Measurements from ENCODE around the gene DCAF10. TPM values are rescaled to one million over a fixed set of nuclear protein-coding genes. Genes with fewer than 3 reads are reported as not detected.
"Not testable (repeated sequence)": the region's sequence is repeated elsewhere in the genome, so short reads cannot be mapped to it uniquely, and the experiment has no call there.

DCAF10 gene
- total RNA-seq, 1 experiment from 2014 or later: 18.6 TPM

DNA sequence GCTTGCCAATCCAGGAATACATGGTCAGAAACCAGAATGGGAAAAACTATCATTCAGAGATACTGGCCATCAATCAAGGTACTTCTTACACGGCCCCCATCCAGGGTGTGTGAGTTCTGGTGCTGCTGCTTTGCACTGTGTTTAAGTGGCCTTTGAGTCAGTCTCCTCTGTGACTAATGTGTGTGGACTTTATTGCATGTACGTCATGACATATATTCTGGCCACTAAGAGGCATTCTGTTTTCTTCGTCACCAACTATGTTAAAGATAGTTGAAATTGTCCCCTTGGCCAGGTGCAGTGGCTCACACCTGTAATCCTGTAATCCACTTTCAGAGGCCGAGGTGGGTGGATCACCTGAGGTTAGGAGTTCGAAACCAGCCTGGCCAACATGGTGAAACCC, 24.3 kb upstream of the DCAF10 start:
- peaks cover 16% of the 10 kb centered on the region for H3K36me3 ChIP-seq (replicated peaks; ENCODE audit: control insufficient read depth, insufficient read depth, low read length)
- no peak overlapping the region for H3K4me3 ChIP-seq (ENCODE audit: insufficient read depth, low read depth, low read length)
- DNase-seq: no peak
- no peaks in the 10 kb centered on the region for H3K27me3 ChIP-seq (ENCODE audit: control insufficient read depth, insufficient read depth, low read length)

DNA sequence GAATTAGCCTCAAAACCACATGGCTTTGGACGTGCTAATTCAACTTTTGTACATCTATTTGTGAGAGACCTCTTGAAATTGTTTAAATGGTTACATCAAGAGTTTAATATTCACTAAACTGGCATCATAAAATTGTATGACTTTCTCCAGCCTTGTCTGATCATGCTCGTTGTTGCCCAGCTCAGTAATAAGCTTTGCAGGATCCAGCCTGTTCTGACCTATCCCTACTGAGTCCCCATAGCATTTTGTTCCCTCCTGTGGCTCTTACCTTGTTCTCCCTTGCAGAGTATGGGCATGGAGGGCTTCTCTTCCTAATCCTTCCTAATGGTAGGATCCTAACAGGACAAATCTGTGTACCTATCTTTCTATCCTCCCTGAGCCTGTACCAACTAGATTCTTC, 22.1 kb upstream of the DCAF10 start:
- DNase-seq: no peak
- H3K4me3 ChIP-seq (ENCODE audit: insufficient read depth, low read depth, low read length): no peak overlapping the region
- H3K27me3 ChIP-seq (ENCODE audit: control insufficient read depth, insufficient read depth, low read length): no peaks in the 10 kb centered on the region
- peaks cover 31% of the 10 kb centered on the region for H3K36me3 ChIP-seq (replicated peaks; ENCODE audit: control insufficient read depth, insufficient read depth, low read length)

GRCh38 chr9:37784291-37784615, 16.3 kb upstream of the DCAF10 start:
- Histone ChIP-seq H3K36me3 (replicated peaks; ENCODE audit: control insufficient read depth, insufficient read depth, low read length) (peaks cover 22% of the 10 kb centered on the region), H3K27me3 (ENCODE audit: control insufficient read depth, insufficient read depth, low read length) (no peaks in the 10 kb centered on the region), H3K4me3 (ENCODE audit: insufficient read depth, low read depth, low read length) (peak overlapping the region; percentile 94)
- DNase-seq: no peak

- DNase-seq: peak; percentile 87
- Histone ChIP-seq H3K27me3 (ENCODE audit: control insufficient read depth, insufficient read depth, low read length) (no peaks in the 10 kb centered on the region), H3K36me3 (replicated peaks; ENCODE audit: control insufficient read depth, insufficient read depth, low read length) (peaks cover 22% of the 10 kb centered on the region), H3K4me3 (ENCODE audit: insufficient read depth, low read depth, low read length) (peak within 1 kb of the TSS; percentile 94)
These were observed 15.7 kb upstream of the DCAF10 start, which contains the start of gene EXOSC3 for GRCh38 chr9:37784616-37785483. TSS of gene EXOSC3 (minus strand) at chr9:37785064. CDS start at chr9:37785044, 20 bp downstream.

- Histone ChIP-seq H3K36me3 (replicated peaks; ENCODE audit: control insufficient read depth, insufficient read depth, low read length) (peaks cover 9% of the 10 kb centered on the region), H3K4me3 (ENCODE audit: insufficient read depth, low read depth, low read length) (no peak overlapping the region), H3K27me3 (ENCODE audit: control insufficient read depth, insufficient read depth, low read length) (no peaks in the 10 kb centered on the region)
- peak; percentile 48 for DNase-seq
These were observed 13.5 kb upstream of the DCAF10 start for GRCh38 chr9:37787059-37787458.

- Histone ChIP-seq H3K4me3 (ENCODE audit: insufficient read depth, low read depth, low read length) (no peak overlapping the region), H3K36me3 (replicated peaks; ENCODE audit: control insufficient read depth, insufficient read depth, low read length) (peaks cover under 1% of the 10 kb centered on the region; the same call in 1 of the 2 replicates), H3K27me3 (ENCODE audit: control insufficient read depth, insufficient read depth, low read length) (no peaks in the 10 kb centered on the region)
- no peak for DNase-seq
These were observed 12.3 kb upstream of the DCAF10 start for GRCh38 chr9:37788332-37788731.

GRCh38 chr9:37790096-37790495, 10.5 kb upstream of the DCAF10 start:
- H3K36me3 ChIP-seq (replicated peaks; ENCODE audit: control insufficient read depth, insufficient read depth, low read length): no peaks in the 10 kb centered on the region
- no peaks in the 10 kb centered on the region for H3K27me3 ChIP-seq (ENCODE audit: control insufficient read depth, insufficient read depth, low read length)
- no peak overlapping the region for H3K4me3 ChIP-seq (ENCODE audit: insufficient read depth, low read depth, low read length)
- DNase-seq: no peak

- no peaks in the 10 kb centered on the region for H3K27me3 ChIP-seq (ENCODE audit: control insufficient read depth, insufficient read depth, low read length)
- no peak overlapping the region for H3K4me3 ChIP-seq (ENCODE audit: insufficient read depth, low read depth, low read length)
- DNase-seq: no peak
- no peaks in the 10 kb centered on the region for H3K36me3 ChIP-seq (replicated peaks; ENCODE audit: control insufficient read depth, insufficient read depth, low read length)
These were observed 8.5 kb upstream of the DCAF10 start for GRCh38 chr9:37792122-37792521.

DNA sequence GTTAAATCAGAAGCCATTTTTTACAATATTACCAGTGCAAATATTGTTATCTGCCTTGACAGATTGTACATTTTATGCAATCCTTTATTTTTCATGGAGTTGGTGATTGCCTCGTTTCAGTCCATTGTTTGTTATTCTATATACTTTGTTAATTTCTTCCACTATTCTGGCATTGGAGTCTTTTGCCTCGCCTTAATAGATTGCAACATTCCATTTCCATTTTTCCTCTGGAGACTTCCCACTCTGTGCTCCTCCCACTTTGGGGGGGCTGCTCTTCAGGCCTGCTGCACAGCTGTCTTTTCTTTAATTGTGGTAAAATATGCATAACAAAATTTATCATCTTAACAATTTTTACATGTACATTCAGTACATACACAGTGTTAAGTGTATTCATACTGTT, 4.4 kb upstream of the DCAF10 start:
- Histone ChIP-seq H3K27me3 (ENCODE audit: control insufficient read depth, insufficient read depth, low read length) (no peaks in the 10 kb centered on the region), H3K36me3 (replicated peaks; ENCODE audit: control insufficient read depth, insufficient read depth, low read length) (no peaks in the 10 kb centered on the region), H3K4me3 (ENCODE audit: insufficient read depth, low read depth, low read length) (no peak overlapping the region)
- DNase-seq: no peak

GRCh38 chr9:37798677-37799076, 1.9 kb upstream of the DCAF10 start:
- DNase-seq: no peak
- no peaks in the 10 kb centered on the region for H3K27me3 ChIP-seq (ENCODE audit: control insufficient read depth, insufficient read depth, low read length)
- no peaks in the 10 kb centered on the region for H3K36me3 ChIP-seq (replicated peaks; ENCODE audit: control insufficient read depth, insufficient read depth, low read length)
- H3K4me3 ChIP-seq (ENCODE audit: insufficient read depth, low read depth, low read length): no peak overlapping the region

DNA sequence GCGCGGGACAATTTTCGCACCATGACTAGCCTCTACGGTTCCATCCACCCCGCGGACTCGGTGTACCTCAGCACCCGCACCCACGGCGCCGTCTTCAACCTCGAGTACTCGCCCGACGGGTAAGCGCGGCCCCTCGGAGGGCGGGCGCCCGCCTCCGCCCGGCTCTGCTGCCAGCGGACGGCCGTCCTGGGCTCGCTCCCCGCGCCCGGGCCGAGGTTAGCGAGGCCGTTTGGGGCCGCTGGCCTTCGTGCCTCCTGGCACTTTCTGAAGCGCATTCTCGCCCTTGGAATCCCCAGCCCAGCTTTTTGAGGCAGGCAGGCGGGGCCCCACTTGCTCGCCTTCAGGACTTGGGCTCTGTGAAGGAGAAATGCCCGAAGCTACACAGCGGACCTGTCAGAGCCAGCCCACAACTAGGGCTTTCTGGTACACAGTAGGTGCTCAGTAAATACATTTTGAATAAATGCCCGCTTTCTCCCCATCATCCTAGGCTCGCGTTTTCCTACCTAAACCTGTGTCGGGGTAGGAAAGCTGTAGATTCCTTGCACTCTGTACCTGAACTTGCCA, 772 bp downstream of the DCAF10 start:
- no peaks in the 10 kb centered on the region for H3K27me3 ChIP-seq (ENCODE audit: control insufficient read depth, insufficient read depth, low read length)
- H3K36me3 ChIP-seq (replicated peaks; ENCODE audit: control insufficient read depth, insufficient read depth, low read length): no peaks in the 10 kb centered on the region
- H3K4me3 ChIP-seq (ENCODE audit: insufficient read depth, low read depth, low read length): peak overlapping the region; percentile 92
- DNase-seq: peak; percentile 58

DNA sequence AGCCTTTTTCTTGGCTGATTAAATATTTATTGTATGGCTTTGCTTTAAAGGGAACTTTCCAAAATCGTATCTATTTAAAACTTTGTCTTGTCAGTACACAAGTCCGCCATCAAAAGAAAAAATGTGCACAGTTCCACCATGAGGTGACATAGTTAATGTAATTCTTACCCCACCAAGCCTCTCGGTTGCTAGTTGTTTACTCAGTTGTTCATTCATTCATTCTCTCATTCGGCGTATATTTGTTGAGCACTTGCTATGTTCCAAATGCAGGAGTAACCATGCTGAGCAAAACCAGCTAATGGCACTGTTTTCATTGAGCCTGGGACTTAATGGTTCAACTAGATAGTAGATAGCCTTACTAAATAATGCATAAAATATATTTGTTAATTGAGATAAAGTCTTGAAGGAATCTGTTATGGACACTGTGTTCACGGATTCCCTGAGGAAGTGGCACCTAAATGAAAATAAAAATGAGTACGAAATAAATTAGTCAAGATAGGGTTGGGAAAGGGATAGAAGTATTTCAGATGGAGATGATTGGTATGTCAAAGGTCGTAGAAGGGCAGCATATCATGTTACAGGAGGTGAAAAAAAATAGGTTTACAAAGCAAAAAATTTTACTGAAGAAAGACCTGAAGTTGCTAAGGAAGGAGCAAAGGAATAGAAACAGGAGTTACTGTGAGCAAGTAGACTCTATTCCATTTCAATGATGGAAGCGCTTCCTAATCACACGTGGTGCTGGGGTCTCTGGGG, 1.5 kb downstream of the DCAF10 start:
- no peaks in the 10 kb centered on the region for H3K27me3 ChIP-seq (ENCODE audit: control insufficient read depth, insufficient read depth, low read length)

GRCh38 chr9:37806271-37806670, 5.7 kb downstream of the DCAF10 start:
- no peaks in the 10 kb centered on the region for H3K36me3 ChIP-seq (replicated peaks; ENCODE audit: control insufficient read depth, insufficient read depth, low read length)
- no peaks in the 10 kb centered on the region for H3K27me3 ChIP-seq (ENCODE audit: control insufficient read depth, insufficient read depth, low read length)
- H3K4me3 ChIP-seq (ENCODE audit: insufficient read depth, low read depth, low read length): no peak overlapping the region
- DNase-seq: no peak

More for the DNA sequence above, 1.5 kb downstream of the DCAF10 start:
- Histone ChIP-seq H3K4me3 (ENCODE audit: insufficient read depth, low read depth, low read length) (peak overlapping the region; percentile 92), H3K36me3 (replicated peaks; ENCODE audit: control insufficient read depth, insufficient read depth, low read length) (no peaks in the 10 kb centered on the region)
- no peak for DNase-seq

- not testable (repeated sequence) for H3K36me3 ChIP-seq (replicated peaks; ENCODE audit: control insufficient read depth, insufficient read depth, low read length); DNase-seq
These were observed 9.1 kb downstream of the DCAF10 start for GRCh38 chr9:37809676-37810075.

More at GRCh38 chr9:37809676-37810075, 9.1 kb downstream of the DCAF10 start:
- not testable (repeated sequence) for H3K4me3 ChIP-seq (ENCODE audit: insufficient read depth, low read depth, low read length); H3K27me3 ChIP-seq (ENCODE audit: control insufficient read depth, insufficient read depth, low read length)
